ENCODE data around the gene MZF1. TPM values are rescaled to one million over a fixed set of nuclear protein-coding genes. Genes with fewer than 3 reads are reported as not detected.

The MZF1 gene
- total and polyA plus RNA-seq, 9 of the 15 experiments (the other 6 are each of a cell fraction or from before 2014, with no cell fraction given): 0.31 to 29.3 (median 11.5) TPM

- CTCF ChIA-PET (ENCODE audit: low intra/inter-chr PET ratio): no interaction called here
- H3K4me3 ChIP-seq: no peak overlapping the region
These were observed 24.1 kb downstream of the MZF1 start for GRCh38 chr19:58548859-58549663.

More at GRCh38 chr19:58548859-58549663, 24.1 kb downstream of the MZF1 start:
- Histone ChIP-seq H3K9me3 (replicated peaks; ENCODE audit: control insufficient read depth, insufficient read depth, low read depth, low read length) (no peaks in the 10 kb centered on the region), H3K4me2 (ENCODE audit: insufficient read depth, low read length) (no peak overlapping the region), H3K27ac (ENCODE audit: extremely low read depth, low read depth, low read length) (no peak overlapping the region), H3K79me2 (ENCODE audit: control insufficient read depth, insufficient read depth, low read length) (peaks cover 55% of the 10 kb centered on the region), H2AFZ (ENCODE audit: low read depth, low read length) (no peak overlapping the region), H3K27me3 (ENCODE audit: control insufficient read depth in 2 of 2, insufficient read depth in 2 of 2, low read length in 2 of 2) (no peaks in the 10 kb centered on the region), H3K4me1 (replicated peaks in 1 of 2; ENCODE audit: control insufficient read depth in 2 of 2, insufficient read depth in 2 of 2, low read length in 2 of 2) (peaks cover 19 to 39% of the 10 kb centered on the region in 2 experiments), H4K20me1 (replicated peaks; ENCODE audit: control insufficient read depth, insufficient read depth, low read length) (peaks cover 44% of the 10 kb centered on the region), H3K9ac (ENCODE audit: insufficient read depth in 1 of 2, low read depth in 2 of 2, low read length in 2 of 2) (peak overlapping the region in 1 of 2 experiments; percentile 62; a peak in 2 of 4 replicates), H3K9me1 (ENCODE audit: control insufficient read depth, insufficient read depth, low read length) (peaks cover 8% of the 10 kb centered on the region), H3K36me3 (ENCODE audit: control insufficient read depth, insufficient read depth, low read length) (peaks cover 89% of the 10 kb centered on the region)
- no peak for DNase-seq (ENCODE audit: extremely low read depth in 1 of 4, low spot score in 3 of 4)
- intact Hi-C loops (cut with micrococcal nuclease): no loop called here
- 98% methylated on average over 16 of the region's 20 CpGs for WGBS (ENCODE audit: insufficient coverage, low coverage, missing lambda C conversion rate)
- no peak for ATAC-seq
- TF ChIP-seq MAX (CRISPR knock-in tag; IDR thresholded peaks at IDR 0.05) (0 out of 2 replicates have a peak, but pooled peaks have one; percentile 2), THRAP3 (IDR thresholded peaks at IDR 0.05; ENCODE audit: borderline replicate concordance) (no peak), E2F8 (IDR thresholded peaks at IDR 0.05; ENCODE audit: low read depth, partially characterized antibody) (no peak), POLR2G (IDR thresholded peaks at IDR 0.05; ENCODE audit: low read depth, low read length) (peak; percentile 62), RBFOX2 (IDR thresholded peaks at IDR 0.05; ENCODE audit: low read depth, low read length) (peak; percentile 61), MEF2A (IDR thresholded peaks at IDR 0.05; ENCODE audit: control insufficient read depth, low read depth, low read length) (no peak), YY1 (IDR thresholded peaks at IDR 0.05; ENCODE audit: borderline replicate concordance in 1 of 3, control insufficient read depth in 1 of 3, extremely low read depth in 1 of 3, insufficient read depth in 3 of 3, insufficient read length in 1 of 3, insufficient replicate concordance in 2 of 3, low read depth in 1 of 3, low read length in 2 of 3) (peak in 1 of 3 experiments; percentile 40)
- in situ Hi-C loops (cut with MboI): no loop called here
- FAIRE-seq: no peak
- BruUV-seq (replicated peaks): no TSS peak
- POLR2A ChIA-PET: interaction anchor here (0.7 to 0.8 kb wide), 2 partner anchors 27 to 31 kb away, joined by 3 to 4 read pairs; no protein-coding TSS in a partner anchor

Data from K562 (cell line).